HL-60 (cell line): ENCODE measurements around the gene MMAB.

Experiments
- GABPA ChIP-seq: IDR thresholded peaks from 2 replicates; pipeline ENCODE4 v1.6.1; 2012; ENCODE audit warnings: low read depth
- POLR2AphosphoS5 ChIP-seq: IDR thresholded peaks from 2 replicates; pipeline ENCODE4 v1.6.1; 2012; ENCODE audit warnings: low read depth
- SPI1 ChIP-seq: IDR thresholded peaks from 2 replicates; pipeline ENCODE4 v1.6.1; 2012; ENCODE audit warnings: low read depth, mild to moderate bottlenecking, borderline replicate concordance
- TF ChIP-seq, protein P1 (sequence below): IDR thresholded peaks from one replicate; pipeline ENCODE4 v1.5.1; 2011; ENCODE audit warnings: low read length, control low read depth, inconsistent platforms; ENCODE audit not compliant: insufficient read depth
- TF ChIP-seq, protein P2 (sequence below): IDR thresholded peaks from 2 replicates; pipeline ENCODE4 v1.6.1; 2012; ENCODE audit warnings: low read depth; ENCODE audit not compliant: insufficient replicate concordance

DNA sequence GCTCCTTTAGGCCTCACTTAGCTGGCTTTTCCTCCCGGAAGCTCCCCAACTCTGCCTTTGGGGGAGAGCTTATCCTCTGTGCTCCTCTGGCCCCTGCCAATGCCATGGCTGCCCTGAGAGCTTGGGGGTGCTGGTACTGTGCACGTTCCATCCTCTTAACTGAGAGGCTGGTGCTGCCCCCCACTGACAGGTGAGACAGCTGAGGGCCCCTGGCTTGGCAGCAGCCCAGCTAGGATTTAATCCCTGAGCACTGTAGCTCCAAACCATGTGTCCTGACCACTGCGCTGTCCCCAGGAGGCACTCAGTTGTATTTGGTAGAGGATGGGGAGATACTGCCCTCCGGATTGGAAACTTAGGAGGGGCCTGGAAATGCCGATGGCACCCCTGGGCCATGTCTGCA, 49.8 kb downstream of the MMAB start:
- TF ChIP-seq, protein P1, sequence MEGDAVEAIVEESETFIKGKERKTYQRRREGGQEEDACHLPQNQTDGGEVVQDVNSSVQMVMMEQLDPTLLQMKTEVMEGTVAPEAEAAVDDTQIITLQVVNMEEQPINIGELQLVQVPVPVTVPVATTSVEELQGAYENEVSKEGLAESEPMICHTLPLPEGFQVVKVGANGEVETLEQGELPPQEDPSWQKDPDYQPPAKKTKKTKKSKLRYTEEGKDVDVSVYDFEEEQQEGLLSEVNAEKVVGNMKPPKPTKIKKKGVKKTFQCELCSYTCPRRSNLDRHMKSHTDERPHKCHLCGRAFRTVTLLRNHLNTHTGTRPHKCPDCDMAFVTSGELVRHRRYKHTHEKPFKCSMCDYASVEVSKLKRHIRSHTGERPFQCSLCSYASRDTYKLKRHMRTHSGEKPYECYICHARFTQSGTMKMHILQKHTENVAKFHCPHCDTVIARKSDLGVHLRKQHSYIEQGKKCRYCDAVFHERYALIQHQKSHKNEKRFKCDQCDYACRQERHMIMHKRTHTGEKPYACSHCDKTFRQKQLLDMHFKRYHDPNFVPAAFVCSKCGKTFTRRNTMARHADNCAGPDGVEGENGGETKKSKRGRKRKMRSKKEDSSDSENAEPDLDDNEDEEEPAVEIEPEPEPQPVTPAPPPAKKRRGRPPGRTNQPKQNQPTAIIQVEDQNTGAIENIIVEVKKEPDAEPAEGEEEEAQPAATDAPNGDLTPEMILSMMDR = no peak
- no peak for TF ChIP-seq GABPA
- TF ChIP-seq POLR2AphosphoS5 = no peak
- TF ChIP-seq, protein P2, sequence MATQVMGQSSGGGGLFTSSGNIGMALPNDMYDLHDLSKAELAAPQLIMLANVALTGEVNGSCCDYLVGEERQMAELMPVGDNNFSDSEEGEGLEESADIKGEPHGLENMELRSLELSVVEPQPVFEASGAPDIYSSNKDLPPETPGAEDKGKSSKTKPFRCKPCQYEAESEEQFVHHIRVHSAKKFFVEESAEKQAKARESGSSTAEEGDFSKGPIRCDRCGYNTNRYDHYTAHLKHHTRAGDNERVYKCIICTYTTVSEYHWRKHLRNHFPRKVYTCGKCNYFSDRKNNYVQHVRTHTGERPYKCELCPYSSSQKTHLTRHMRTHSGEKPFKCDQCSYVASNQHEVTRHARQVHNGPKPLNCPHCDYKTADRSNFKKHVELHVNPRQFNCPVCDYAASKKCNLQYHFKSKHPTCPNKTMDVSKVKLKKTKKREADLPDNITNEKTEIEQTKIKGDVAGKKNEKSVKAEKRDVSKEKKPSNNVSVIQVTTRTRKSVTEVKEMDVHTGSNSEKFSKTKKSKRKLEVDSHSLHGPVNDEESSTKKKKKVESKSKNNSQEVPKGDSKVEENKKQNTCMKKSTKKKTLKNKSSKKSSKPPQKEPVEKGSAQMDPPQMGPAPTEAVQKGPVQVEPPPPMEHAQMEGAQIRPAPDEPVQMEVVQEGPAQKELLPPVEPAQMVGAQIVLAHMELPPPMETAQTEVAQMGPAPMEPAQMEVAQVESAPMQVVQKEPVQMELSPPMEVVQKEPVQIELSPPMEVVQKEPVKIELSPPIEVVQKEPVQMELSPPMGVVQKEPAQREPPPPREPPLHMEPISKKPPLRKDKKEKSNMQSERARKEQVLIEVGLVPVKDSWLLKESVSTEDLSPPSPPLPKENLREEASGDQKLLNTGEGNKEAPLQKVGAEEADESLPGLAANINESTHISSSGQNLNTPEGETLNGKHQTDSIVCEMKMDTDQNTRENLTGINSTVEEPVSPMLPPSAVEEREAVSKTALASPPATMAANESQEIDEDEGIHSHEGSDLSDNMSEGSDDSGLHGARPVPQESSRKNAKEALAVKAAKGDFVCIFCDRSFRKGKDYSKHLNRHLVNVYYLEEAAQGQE = no peak
- TF ChIP-seq SPI1 = no peak
